ENCODE measurements around the gene FCF1. TPM values are rescaled to one million over a fixed set of nuclear protein-coding genes. Genes with fewer than 3 reads are reported as not detected.

FCF1 gene
- total and polyA plus RNA-seq, 9 of the 15 experiments (the other 6 are each of a cell fraction or from before 2014, with no cell fraction given), result 6.8 to 91.9 (median 40.0) TPM

DNA sequence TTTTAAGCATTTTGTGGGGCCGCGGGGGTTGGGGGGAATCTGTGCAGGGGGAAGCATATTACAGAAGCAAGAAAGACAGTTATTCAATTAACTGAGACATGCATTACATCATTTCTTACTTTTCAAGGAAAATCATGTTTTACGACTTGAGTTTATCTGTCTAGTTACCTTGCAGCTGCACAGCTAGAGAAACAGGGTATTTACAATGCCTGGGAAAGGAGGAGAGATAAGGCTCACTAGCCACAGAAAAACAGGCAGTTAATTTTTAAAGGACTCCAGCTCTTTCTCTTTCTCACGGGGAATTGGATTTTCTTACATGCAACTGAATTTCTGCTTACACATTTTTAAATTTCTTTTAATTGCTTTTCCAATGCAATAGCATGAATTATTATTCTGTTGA, 22.2 kb downstream of the FCF1 start (continued):
- TF ChIP-seq, protein P1, sequence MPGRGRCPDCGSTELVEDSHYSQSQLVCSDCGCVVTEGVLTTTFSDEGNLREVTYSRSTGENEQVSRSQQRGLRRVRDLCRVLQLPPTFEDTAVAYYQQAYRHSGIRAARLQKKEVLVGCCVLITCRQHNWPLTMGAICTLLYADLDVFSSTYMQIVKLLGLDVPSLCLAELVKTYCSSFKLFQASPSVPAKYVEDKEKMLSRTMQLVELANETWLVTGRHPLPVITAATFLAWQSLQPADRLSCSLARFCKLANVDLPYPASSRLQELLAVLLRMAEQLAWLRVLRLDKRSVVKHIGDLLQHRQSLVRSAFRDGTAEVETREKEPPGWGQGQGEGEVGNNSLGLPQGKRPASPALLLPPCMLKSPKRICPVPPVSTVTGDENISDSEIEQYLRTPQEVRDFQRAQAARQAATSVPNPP (IDR thresholded peaks at IDR 0.05; ENCODE audit: borderline replicate concordance, insufficient read depth, insufficient read length), result no peak
- TF ChIP-seq, protein P2, sequence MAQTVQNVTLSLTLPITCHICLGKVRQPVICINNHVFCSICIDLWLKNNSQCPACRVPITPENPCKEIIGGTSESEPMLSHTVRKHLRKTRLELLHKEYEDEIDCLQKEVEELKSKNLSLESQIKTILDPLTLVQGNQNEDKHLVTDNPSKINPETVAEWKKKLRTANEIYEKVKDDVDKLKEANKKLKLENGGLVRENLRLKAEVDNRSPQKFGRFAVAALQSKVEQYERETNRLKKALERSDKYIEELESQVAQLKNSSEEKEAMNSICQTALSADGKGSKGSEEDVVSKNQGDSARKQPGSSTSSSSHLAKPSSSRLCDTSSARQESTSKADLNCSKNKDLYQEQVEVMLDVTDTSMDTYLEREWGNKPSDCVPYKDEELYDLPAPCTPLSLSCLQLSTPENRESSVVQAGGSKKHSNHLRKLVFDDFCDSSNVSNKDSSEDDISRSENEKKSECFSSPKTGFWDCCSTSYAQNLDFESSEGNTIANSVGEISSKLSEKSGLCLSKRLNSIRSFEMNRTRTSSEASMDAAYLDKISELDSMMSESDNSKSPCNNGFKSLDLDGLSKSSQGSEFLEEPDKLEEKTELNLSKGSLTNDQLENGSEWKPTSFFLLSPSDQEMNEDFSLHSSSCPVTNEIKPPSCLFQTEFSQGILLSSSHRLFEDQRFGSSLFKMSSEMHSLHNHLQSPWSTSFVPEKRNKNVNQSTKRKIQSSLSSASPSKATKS (CRISPR knock-in tag; IDR thresholded peaks at IDR 0.05), result no peak
- TF ChIP-seq, protein P3, sequence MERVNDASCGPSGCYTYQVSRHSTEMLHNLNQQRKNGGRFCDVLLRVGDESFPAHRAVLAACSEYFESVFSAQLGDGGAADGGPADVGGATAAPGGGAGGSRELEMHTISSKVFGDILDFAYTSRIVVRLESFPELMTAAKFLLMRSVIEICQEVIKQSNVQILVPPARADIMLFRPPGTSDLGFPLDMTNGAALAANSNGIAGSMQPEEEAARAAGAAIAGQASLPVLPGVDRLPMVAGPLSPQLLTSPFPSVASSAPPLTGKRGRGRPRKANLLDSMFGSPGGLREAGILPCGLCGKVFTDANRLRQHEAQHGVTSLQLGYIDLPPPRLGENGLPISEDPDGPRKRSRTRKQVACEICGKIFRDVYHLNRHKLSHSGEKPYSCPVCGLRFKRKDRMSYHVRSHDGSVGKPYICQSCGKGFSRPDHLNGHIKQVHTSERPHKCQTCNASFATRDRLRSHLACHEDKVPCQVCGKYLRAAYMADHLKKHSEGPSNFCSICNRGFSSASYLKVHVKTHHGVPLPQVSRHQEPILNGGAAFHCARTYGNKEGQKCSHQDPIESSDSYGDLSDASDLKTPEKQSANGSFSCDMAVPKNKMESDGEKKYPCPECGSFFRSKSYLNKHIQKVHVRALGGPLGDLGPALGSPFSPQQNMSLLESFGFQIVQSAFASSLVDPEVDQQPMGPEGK (CRISPR knock-in tag; IDR thresholded peaks at IDR 0.05; ENCODE audit: borderline replicate concordance), result no peak
- no peak for TF ChIP-seq ZBTB7A (IDR thresholded peaks at IDR 0.05; ENCODE audit: borderline replicate concordance, control insufficient read depth, low read depth, low read length)
- TF ChIP-seq RNF2 (IDR thresholded peaks at IDR 0.05), result peak; percentile 50; the same call in 1 of the 2 replicates
- TF ChIP-seq, protein P4, sequence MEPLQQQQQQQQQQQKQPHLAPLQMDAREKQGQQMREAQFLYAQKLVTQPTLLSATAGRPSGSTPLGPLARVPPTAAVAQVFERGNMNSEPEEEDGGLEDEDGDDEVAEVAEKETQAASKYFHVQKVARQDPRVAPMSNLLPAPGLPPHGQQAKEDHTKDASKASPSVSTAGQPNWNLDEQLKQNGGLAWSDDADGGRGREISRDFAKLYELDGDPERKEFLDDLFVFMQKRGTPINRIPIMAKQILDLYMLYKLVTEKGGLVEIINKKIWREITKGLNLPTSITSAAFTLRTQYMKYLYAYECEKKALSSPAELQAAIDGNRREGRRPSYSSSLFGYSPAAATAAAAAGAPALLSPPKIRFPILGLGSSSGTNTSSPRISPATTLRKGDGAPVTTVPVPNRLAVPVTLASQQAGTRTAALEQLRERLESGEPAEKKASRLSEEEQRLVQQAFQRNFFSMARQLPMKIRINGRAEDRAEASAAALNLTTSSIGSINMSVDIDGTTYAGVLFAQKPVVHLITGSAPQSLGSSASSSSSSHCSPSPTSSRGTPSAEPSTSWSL (CRISPR knock-in tag; IDR thresholded peaks at IDR 0.05; ENCODE audit: borderline replicate concordance), result no peak
- TF ChIP-seq, protein P5, sequence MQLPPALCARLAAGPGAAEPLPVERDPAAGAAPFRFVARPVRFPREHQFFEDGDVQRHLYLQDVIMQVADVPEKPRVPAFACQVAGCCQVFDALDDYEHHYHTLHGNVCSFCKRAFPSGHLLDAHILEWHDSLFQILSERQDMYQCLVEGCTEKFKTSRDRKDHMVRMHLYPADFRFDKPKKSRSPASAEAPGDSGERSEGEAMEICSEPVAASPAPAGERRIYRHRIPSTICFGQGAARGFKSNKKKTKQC (CRISPR knock-in tag; IDR thresholded peaks at IDR 0.05), result no peak
- TF ChIP-seq, protein P6, sequence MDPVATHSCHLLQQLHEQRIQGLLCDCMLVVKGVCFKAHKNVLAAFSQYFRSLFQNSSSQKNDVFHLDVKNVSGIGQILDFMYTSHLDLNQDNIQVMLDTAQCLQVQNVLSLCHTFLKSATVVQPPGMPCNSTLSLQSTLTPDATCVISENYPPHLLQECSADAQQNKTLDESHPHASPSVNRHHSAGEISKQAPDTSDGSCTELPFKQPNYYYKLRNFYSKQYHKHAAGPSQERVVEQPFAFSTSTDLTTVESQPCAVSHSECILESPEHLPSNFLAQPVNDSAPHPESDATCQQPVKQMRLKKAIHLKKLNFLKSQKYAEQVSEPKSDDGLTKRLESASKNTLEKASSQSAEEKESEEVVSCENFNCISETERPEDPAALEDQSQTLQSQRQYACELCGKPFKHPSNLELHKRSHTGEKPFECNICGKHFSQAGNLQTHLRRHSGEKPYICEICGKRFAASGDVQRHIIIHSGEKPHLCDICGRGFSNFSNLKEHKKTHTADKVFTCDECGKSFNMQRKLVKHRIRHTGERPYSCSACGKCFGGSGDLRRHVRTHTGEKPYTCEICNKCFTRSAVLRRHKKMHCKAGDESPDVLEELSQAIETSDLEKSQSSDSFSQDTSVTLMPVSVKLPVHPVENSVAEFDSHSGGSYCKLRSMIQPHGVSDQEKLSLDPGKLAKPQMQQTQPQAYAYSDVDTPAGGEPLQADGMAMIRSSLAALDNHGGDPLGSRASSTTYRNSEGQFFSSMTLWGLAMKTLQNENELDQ (CRISPR knock-in tag; IDR thresholded peaks at IDR 0.05; ENCODE audit: borderline replicate concordance), result no peak
- TF ChIP-seq, protein P7, sequence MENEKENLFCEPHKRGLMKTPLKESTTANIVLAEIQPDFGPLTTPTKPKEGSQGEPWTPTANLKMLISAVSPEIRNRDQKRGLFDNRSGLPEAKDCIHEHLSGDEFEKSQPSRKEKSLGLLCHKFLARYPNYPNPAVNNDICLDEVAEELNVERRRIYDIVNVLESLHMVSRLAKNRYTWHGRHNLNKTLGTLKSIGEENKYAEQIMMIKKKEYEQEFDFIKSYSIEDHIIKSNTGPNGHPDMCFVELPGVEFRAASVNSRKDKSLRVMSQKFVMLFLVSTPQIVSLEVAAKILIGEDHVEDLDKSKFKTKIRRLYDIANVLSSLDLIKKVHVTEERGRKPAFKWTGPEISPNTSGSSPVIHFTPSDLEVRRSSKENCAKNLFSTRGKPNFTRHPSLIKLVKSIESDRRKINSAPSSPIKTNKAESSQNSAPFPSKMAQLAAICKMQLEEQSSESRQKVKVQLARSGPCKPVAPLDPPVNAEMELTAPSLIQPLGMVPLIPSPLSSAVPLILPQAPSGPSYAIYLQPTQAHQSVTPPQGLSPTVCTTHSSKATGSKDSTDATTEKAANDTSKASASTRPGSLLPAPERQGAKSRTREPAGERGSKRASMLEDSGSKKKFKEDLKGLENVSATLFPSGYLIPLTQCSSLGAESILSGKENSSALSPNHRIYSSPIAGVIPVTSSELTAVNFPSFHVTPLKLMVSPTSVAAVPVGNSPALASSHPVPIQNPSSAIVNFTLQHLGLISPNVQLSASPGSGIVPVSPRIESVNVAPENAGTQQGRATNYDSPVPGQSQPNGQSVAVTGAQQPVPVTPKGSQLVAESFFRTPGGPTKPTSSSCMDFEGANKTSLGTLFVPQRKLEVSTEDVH (IDR thresholded peaks at IDR 0.05; ENCODE audit: low read depth, partially characterized antibody), result no peak
